Endothelial cell (in vitro differentiated cells): ENCODE data around the gene PARP3. TPM values are rescaled to one million over a fixed set of nuclear protein-coding genes. Genes with fewer than 3 reads are reported as not detected.

Experiments
- DNase-seq: peaks from one replicate; pipeline ENCODE4 v3.0.0; 2021; ENCODE audit warnings: low spot score
- H3K27ac Mint-ChIP-seq: one replicate; pipeline ENCODE4 v1.8.0; 2021; ENCODE audit warnings: mixed read lengths, inconsistent platforms; ENCODE audit not compliant: unreplicated experiment
- H3K27me3 Mint-ChIP-seq: one replicate; pipeline ENCODE4 v1.8.0; 2021; ENCODE audit warnings: mild to moderate bottlenecking, moderate library complexity, mixed read lengths, inconsistent platforms; ENCODE audit not compliant: unreplicated experiment
- H3K36me3 Mint-ChIP-seq: one replicate; pipeline ENCODE4 v1.8.0; 2021; ENCODE audit warnings: mild to moderate bottlenecking, low read depth, mixed read lengths, inconsistent platforms; ENCODE audit not compliant: unreplicated experiment
- H3K4me1 Mint-ChIP-seq: one replicate; pipeline ENCODE4 v1.8.0; 2021; ENCODE audit warnings: mild to moderate bottlenecking, mixed read lengths, inconsistent platforms; ENCODE audit not compliant: unreplicated experiment
- H3K4me3 Mint-ChIP-seq: one replicate; pipeline ENCODE4 v1.8.0; 2021; ENCODE audit warnings: mild to moderate bottlenecking, mixed read lengths, inconsistent platforms; ENCODE audit not compliant: unreplicated experiment
- H3K9me3 Mint-ChIP-seq: one replicate; pipeline ENCODE4 v1.8.0; 2021; ENCODE audit warnings: mixed read lengths, inconsistent platforms; ENCODE audit not compliant: unreplicated experiment
- CTCF ChIP-seq: fragments of 200-600 bp; sonication (generic); IDR thresholded peaks from one replicate; pipeline ENCODE4 v1.5.0; 2021; ENCODE audit warnings: antibody characterized with exemption; ENCODE audit not compliant: unreplicated experiment
- total RNA-seq: library from RNA; stranded (reverse); fragmentation: NEBNext Ultra II Directional; extraction: Animal tissue kit (Norgen Biotek cat#: 25700); gene quantifications from one replicate; pipeline ENCODE4 v1.2.1, GENCODE V29; 2021; ENCODE audit not compliant: unreplicated experiment

PARP3 gene
- total RNA-seq, 1 donor from 2014 or later, result 4.6 TPM

- no peak overlapping the region for H3K27ac Mint-ChIP-seq
These were observed 33.8 kb downstream of the PARP3 start for GRCh38 chr3:51975852-51976549.

GRCh38 chr3:51977446-51978142 lies 35.4 kb downstream of the PARP3 start:
- Mint-ChIP-seq H3K9me3 (no peaks in the 10 kb centered on the region), H3K27ac (no peak overlapping the region), H3K27me3 (peaks cover 6% of the 10 kb centered on the region), H3K4me3 (no peak overlapping the region), H3K4me1 (peaks cover 27% of the 10 kb centered on the region), H3K36me3 (no peaks in the 10 kb centered on the region)
- no peak for TF ChIP-seq CTCF
- no peak for DNase-seq

More at GRCh38 chr3:51975852-51976549, 33.8 kb downstream of the PARP3 start:
- DNase-seq, result peak; percentile 64
- Mint-ChIP-seq H3K27me3 (peaks cover 4% of the 10 kb centered on the region), H3K9me3 (no peaks in the 10 kb centered on the region), H3K4me1 (peaks cover 22% of the 10 kb centered on the region), H3K4me3 (peak overlapping the region; percentile 87), H3K36me3 (no peaks in the 10 kb centered on the region)
- no peak for TF ChIP-seq CTCF

GRCh38 chr3:51978143-51978502 lies 36.0 kb downstream of the PARP3 start:
- no peak for TF ChIP-seq CTCF
- no peaks in the 10 kb centered on the region for H3K9me3 Mint-ChIP-seq
- H3K4me3 Mint-ChIP-seq, result no peak overlapping the region
- H3K4me1 Mint-ChIP-seq, result peaks cover 29% of the 10 kb centered on the region
- no peak overlapping the region for H3K27ac Mint-ChIP-seq
- DNase-seq, result no peak
- no peaks in the 10 kb centered on the region for H3K36me3 Mint-ChIP-seq
- peaks cover 6% of the 10 kb centered on the region for H3K27me3 Mint-ChIP-seq

GRCh38 chr3:51980253-51980652 lies 38.1 kb downstream of the PARP3 start:
- no peak for TF ChIP-seq CTCF
- H3K9me3 Mint-ChIP-seq, result no peaks in the 10 kb centered on the region
- peaks cover 7% of the 10 kb centered on the region for H3K27me3 Mint-ChIP-seq
- H3K36me3 Mint-ChIP-seq, result no peaks in the 10 kb centered on the region
- H3K27ac Mint-ChIP-seq, result no peak overlapping the region
- DNase-seq, result no peak
- no peak overlapping the region for H3K4me3 Mint-ChIP-seq
- H3K4me1 Mint-ChIP-seq, result peaks cover 20% of the 10 kb centered on the region

- no peaks in the 10 kb centered on the region for H3K9me3 Mint-ChIP-seq
- DNase-seq, result peak; percentile 54
- peak; percentile 68 for TF ChIP-seq CTCF
- peak overlapping the region; percentile 90 for H3K4me3 Mint-ChIP-seq
- H3K27ac Mint-ChIP-seq, result peak overlapping the region; percentile 15
- no peaks in the 10 kb centered on the region for H3K36me3 Mint-ChIP-seq
- peaks cover 4% of the 10 kb centered on the region for H3K27me3 Mint-ChIP-seq
- H3K4me1 Mint-ChIP-seq, result peaks cover 7% of the 10 kb centered on the region
These were observed 40.2 kb downstream of the PARP3 start for GRCh38 chr3:51982352-51982837.
